Measurements from ENCODE around the gene PPARD.
"Not testable (repeated sequence)": the region's sequence is repeated elsewhere in the genome, so short reads cannot be mapped to it uniquely, and the experiment has no call there.

GRCh38 chr6:35389386-35389785 lies 47.0 kb downstream of the PPARD start:
- TF ChIP-seq CTCF, POLR2A (IDR thresholded peaks at IDR 0.05): not testable (repeated sequence)

All from lower leg skin (tissue), 3 donors.